ENCODE data around the gene HOXA6. TPM values are rescaled to one million over a fixed set of nuclear protein-coding genes. Genes with fewer than 3 reads are reported as not detected.

The HOXA6 gene
- total and polyA plus RNA-seq, 2 experiments from 2014 or later, result not detected

GRCh38 chr7:27154901-27155815 lies 7.6 kb upstream of the HOXA6 start:
- Histone ChIP-seq H3K4me3 (0 out of 2 replicates have a peak overlapping the region, but pooled peaks have one; percentile 56), H3K36me3 (ENCODE audit: insufficient read depth) (no peaks in the 10 kb centered on the region), H3K4me1 (ENCODE audit: insufficient read depth) (peaks cover 8% of the 10 kb centered on the region; the same call in 1 of the 2 replicates), H2AFZ (no peak overlapping the region), H3K27me3 (ENCODE audit: insufficient read depth) (peaks cover 100% of the 10 kb centered on the region), H3K27ac (ENCODE audit: low read depth) (no peak overlapping the region), H3K9me2 (ENCODE audit: insufficient read depth) (no peaks in the 10 kb centered on the region), H4K20me1 (replicated peaks; ENCODE audit: insufficient read depth) (peaks cover 50% of the 10 kb centered on the region), H3K79me2 (replicated peaks; ENCODE audit: insufficient read depth) (no peaks in the 10 kb centered on the region), H3K4me2 (no peak overlapping the region), H3F3A (replicated peaks; ENCODE audit: low read depth) (peaks cover 30% of the 10 kb centered on the region)
- Mint-ChIP-seq H3K27me3 (ENCODE audit: insufficient read depth, low read depth, poor library complexity) (peaks cover 100% of the 10 kb centered on the region), H3K4me1 (peaks cover 21% of the 10 kb centered on the region), H3K36me3 (ENCODE audit: low read depth) (no peaks in the 10 kb centered on the region; the same call in 2 of the 3 replicates), H3K9me3 (peaks cover 12% of the 10 kb centered on the region; the same call in 2 of the 3 replicates), H3K27ac (no peak overlapping the region), H3K4me3 (peak overlapping the region; percentile 42; the same call in 2 of the 3 replicates)
- TF ChIP-seq JUNB (IDR thresholded peaks at IDR 0.05; ENCODE audit: unreplicated experiment) (no peak), NANOG (IDR thresholded peaks at IDR 0.05; ENCODE audit: borderline replicate concordance) (no peak), ZNF114 (CRISPR knock-in tag; IDR thresholded peaks at IDR 0.05) (no peak), ZNF462 (CRISPR knock-in tag; IDR thresholded peaks at IDR 0.05) (no peak), STAT1 (IDR thresholded peaks at IDR 0.05; ENCODE audit: unreplicated experiment) (no peak), EZH2phosphoT487 (IDR thresholded peaks at IDR 0.05; ENCODE audit: unreplicated experiment) (peak; percentile 100), POLR2AphosphoS5 (IDR thresholded peaks at IDR 0.05; ENCODE audit: low read depth) (no peak), CREB1 (CRISPR knock-in tag; IDR thresholded peaks at IDR 0.05; ENCODE audit: low read depth) (no peak), ZNF331 (CRISPR knock-in tag; IDR thresholded peaks at IDR 0.05; ENCODE audit: low read depth) (no peak), ETS1 (IDR thresholded peaks at IDR 0.05) (no peak), EZH2 (IDR thresholded peaks at IDR 0.05; ENCODE audit: low read depth, unreplicated experiment) (peak; percentile 100), REST (IDR thresholded peaks at IDR 0.05; ENCODE audit: unreplicated experiment) (no peak), CTCF (conservative IDR thresholded peaks at IDR 0.05; ENCODE audit: low read depth in 2 of 2) (no peak)
- no peak for ATAC-seq
- no peak for DNase-seq (ENCODE audit: low spot score)

All from GM23338 (cell line).